ENCODE measurements around the gene DTX4.
A peak's percentile ranks its signal among the peaks of the same experiment; 100 is the strongest.

The DTX4 gene

GRCh38 chr11:59216641-59217564 is 45.0 kb downstream of the DTX4 start:
- no peak for DNase-seq (ENCODE audit: low read depth, low spot score)
- POLR2A ChIA-PET = no interaction called here
- CTCF ChIA-PET = interaction anchor here (0.7 to 3.2 kb wide), 2 partner anchors 46 to 53 kb away, joined by 4 to 23 read pairs; partner anchors contain the start of gene DTX4
- H3K4me3 ChIP-seq (ENCODE audit: low read depth, low read length) = no peak overlapping the region
- TF ChIP-seq CTCF (IDR thresholded peaks at IDR 0.05; ENCODE audit: insufficient read depth, low read length, missing control alignments) = no peak

GRCh38 chr11:59218319-59218718 is 46.4 kb downstream of the DTX4 start:
- POLR2A ChIA-PET = no interaction called here
- no peak for TF ChIP-seq CTCF (IDR thresholded peaks at IDR 0.05; ENCODE audit: insufficient read depth, low read length, missing control alignments)
- DNase-seq (ENCODE audit: low read depth, low spot score) = no peak
- CTCF ChIA-PET = interaction anchor here (1.0 to 3.2 kb wide), 4 partner anchors 9 to 60 kb away, joined by 3 to 23 read pairs (median 10); partner anchors contain the start of gene DTX4
- no peak overlapping the region for H3K4me3 ChIP-seq (ENCODE audit: low read depth, low read length)

GRCh38 chr11:59218893-59219292 is 47.0 kb downstream of the DTX4 start:
- DNase-seq (ENCODE audit: low read depth, low spot score) = no peak
- H3K4me3 ChIP-seq (ENCODE audit: low read depth, low read length) = no peak overlapping the region
- no peak for TF ChIP-seq CTCF (IDR thresholded peaks at IDR 0.05; ENCODE audit: insufficient read depth, low read length, missing control alignments)
- ChIA-PET POLR2A (no interaction called here), CTCF (interaction anchor here (1.0 to 3.2 kb wide), 4 partner anchors 10 to 60 kb away, joined by 3 to 23 read pairs (median 10); partner anchors contain the start of gene DTX4)

- no peak overlapping the region for H3K4me3 ChIP-seq (ENCODE audit: low read depth, low read length)
- no peak for DNase-seq (ENCODE audit: low read depth, low spot score)
- no peak for TF ChIP-seq CTCF (IDR thresholded peaks at IDR 0.05; ENCODE audit: insufficient read depth, low read length, missing control alignments)
- ChIA-PET POLR2A (no interaction called here), CTCF (interaction anchor here (1.5 to 3.2 kb wide), 3 partner anchors 14 to 62 kb away, joined by 6 to 23 read pairs (median 17); partner anchors contain the start of gene DTX4)
Measured at GRCh38 chr11:59219836-59220235, 47.9 kb downstream of the DTX4 start.

GRCh38 chr11:59221441-59221840 is 49.5 kb downstream of the DTX4 start:
- peak; percentile 55 for DNase-seq (ENCODE audit: low read depth, low spot score)
- POLR2A ChIA-PET = interaction anchor here (1.0 kb wide), 1 partner anchor 79 kb away, joined by 3 read pairs; the partner anchor contains the start of gene FAM111A
- H3K4me3 ChIP-seq (ENCODE audit: low read depth, low read length) = no peak overlapping the region
- peak; percentile 4 for TF ChIP-seq CTCF (IDR thresholded peaks at IDR 0.05; ENCODE audit: insufficient read depth, low read length, missing control alignments)
- CTCF ChIA-PET = interaction anchor here (1.3 to 4.9 kb wide), 8 partner anchors 12 to 65 kb away, joined by 3 to 43 read pairs (median 6); partner anchors contain the start of gene DTX4

- ChIA-PET CTCF (interaction anchor here (0.6 to 4.9 kb wide), 8 partner anchors 13 to 777 kb away, joined by 3 to 43 read pairs (median 7); partner anchors contain the start of gene DTX4), POLR2A (no interaction called here)
- TF ChIP-seq CTCF (IDR thresholded peaks at IDR 0.05; ENCODE audit: insufficient read depth, low read length, missing control alignments) = no peak
- DNase-seq (ENCODE audit: low read depth, low spot score) = no peak
- H3K4me3 ChIP-seq (ENCODE audit: low read depth, low read length) = no peak overlapping the region
Measured at GRCh38 chr11:59222464-59223060, 50.6 kb downstream of the DTX4 start.
